GM21737 (cell line): ENCODE data around the gene COBL.
"Not testable (repeated sequence)": the region's sequence is repeated elsewhere in the genome, so short reads cannot be mapped to it uniquely, and the experiment has no call there.

ENCODE experiments used
- ATAC-seq: cut with Tn5 transposase; IDR thresholded peaks from one replicate; pipeline ENCODE4 v1.9.1; 2021; ENCODE audit warnings: mild to moderate bottlenecking, moderate library complexity; ENCODE audit not compliant: unreplicated experiment

COBL gene

GRCh38 chr7:51213618-51214017 is 103.0 kb downstream of the COBL start:
- ATAC-seq, result no peak

- no peak for ATAC-seq
These were observed 105.8 kb downstream of the COBL start for GRCh38 chr7:51210766-51211165.

- ATAC-seq, result no peak
These were observed 107.2 kb downstream of the COBL start for GRCh38 chr7:51209426-51209825.

GRCh38 chr7:51208125-51208524 is 108.5 kb downstream of the COBL start:
- not testable (repeated sequence) for ATAC-seq

GRCh38 chr7:51198654-51199053 is 118.0 kb downstream of the COBL start:
- no peak for ATAC-seq

GRCh38 chr7:51190969-51191368 is 125.6 kb downstream of the COBL start:
- ATAC-seq, result no peak

GRCh38 chr7:51189777-51190176 is 126.8 kb downstream of the COBL start:
- ATAC-seq, result no peak

- no peak for ATAC-seq
These were observed 127.6 kb downstream of the COBL start for GRCh38 chr7:51188987-51189386.

- ATAC-seq, result no peak
These were observed 128.7 kb downstream of the COBL start for GRCh38 chr7:51187941-51188340.

- no peak for ATAC-seq
These were observed 130.1 kb downstream of the COBL start for GRCh38 chr7:51186531-51186930.

- ATAC-seq, result no peak
These were observed 133.9 kb downstream of the COBL start for GRCh38 chr7:51182636-51183166.

- ATAC-seq, result no peak
These were observed 136.5 kb downstream of the COBL start for GRCh38 chr7:51180092-51180491.

- no peak for ATAC-seq
These were observed 140.6 kb downstream of the COBL start for GRCh38 chr7:51175992-51176388.

- ATAC-seq, result no peak
These were observed 141.2 kb downstream of the COBL start for GRCh38 chr7:51175316-51175991.

GRCh38 chr7:51165337-51165736 is 151.3 kb downstream of the COBL start:
- ATAC-seq, result no peak

- peak; percentile 92 for ATAC-seq
These were observed 153.8 kb downstream of the COBL start for GRCh38 chr7:51162724-51163329.

GRCh38 chr7:51161937-51162336 is 154.7 kb downstream of the COBL start:
- ATAC-seq, result no peak

GRCh38 chr7:51160990-51161615 is 155.5 kb downstream of the COBL start:
- no peak for ATAC-seq

GRCh38 chr7:51160411-51160810 is 156.2 kb downstream of the COBL start:
- no peak for ATAC-seq

GRCh38 chr7:51158742-51159445 is 157.7 kb downstream of the COBL start:
- ATAC-seq, result no peak

- no peak for ATAC-seq
These were observed 158.4 kb downstream of the COBL start for GRCh38 chr7:51158211-51158610.
